PC-9 (cell line): Measurements from ENCODE around the gene MX2.

Experiments
- CTCF ChIP-seq: fragments of 200-600 bp; sonication (generic); conservative IDR thresholded peaks from 2 replicates; pipeline ENCODE4 v1.6.1; 2017; ENCODE audit warnings: mixed run types, antibody characterized with exemption, mild to moderate bottlenecking, moderate library complexity
- EZH2 ChIP-seq: fragments of 200-600 bp; sonication (generic); IDR thresholded peaks from 2 replicates; pipeline ENCODE4 v1.8.0; 2017; ENCODE audit warnings: antibody characterized with exemption, low read depth

- TF ChIP-seq CTCF (no peak), EZH2 (no peak)
Observed at GRCh38 chr21:41370840-41371684, 9.2 kb downstream of the MX2 start.
